ENCODE measurements around the gene KCNIP1. TPM values are rescaled to one million over a fixed set of nuclear protein-coding genes. Genes with fewer than 3 reads are reported as not detected.

KCNIP1 gene
- polyA plus RNA-seq, 1 donor from 2014 or later: 13.8 TPM

DNA sequence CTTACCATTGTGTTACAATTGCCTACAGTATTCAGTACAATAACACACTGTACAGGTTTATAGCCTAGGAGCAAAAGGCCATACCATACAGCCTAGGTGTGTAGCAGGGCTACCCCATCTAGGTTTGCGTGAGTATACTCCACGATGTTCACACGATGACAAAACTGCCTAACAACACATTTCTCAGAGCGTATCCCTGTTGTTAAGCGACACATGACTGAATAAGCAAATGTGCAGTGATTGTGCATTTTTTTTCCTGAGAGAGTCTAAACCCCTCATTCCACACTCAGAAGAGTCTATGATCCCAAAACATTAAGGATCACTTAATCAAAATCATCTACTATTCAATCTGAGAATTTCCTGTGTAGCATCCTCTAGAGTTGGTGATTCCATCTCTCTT is 211.3 kb downstream of the KCNIP1 start:
- Histone ChIP-seq H3K9ac (ENCODE audit: low read length) (no peak overlapping the region), H3K79me2 (replicated peaks; ENCODE audit: insufficient read depth, low read length) (no peaks in the 10 kb centered on the region), H4K20me1 (ENCODE audit: insufficient read depth) (no peaks in the 10 kb centered on the region), H3K4me2 (ENCODE audit: low read length) (no peak overlapping the region), H3K4me3 (ENCODE audit: low read length) (no peak overlapping the region), H3K9me3 (ENCODE audit: low read length) (no peaks in the 10 kb centered on the region), H3K36me3 (ENCODE audit: insufficient read depth, low read length) (no peaks in the 10 kb centered on the region), H3F3A (ENCODE audit: insufficient read depth, low read length, poor library complexity, severe bottlenecking) (no peaks in the 10 kb centered on the region), H3K27me3 (ENCODE audit: insufficient read depth, low read depth, low read length) (no peaks in the 10 kb centered on the region), H2AFZ (ENCODE audit: low read depth, low read length) (no peak overlapping the region), H3K9me2 (ENCODE audit: insufficient read depth, low read length) (no peaks in the 10 kb centered on the region), H3K27ac (ENCODE audit: low read length) (no peak overlapping the region)
- no peak for TF ChIP-seq MXI1 (conservative IDR thresholded peaks at IDR 0.05; ENCODE audit: poor library complexity, severe bottlenecking)
- no peak for TF ChIP-seq RAD21 (conservative IDR thresholded peaks at IDR 0.05)
- no peak for TF ChIP-seq EP300 (conservative IDR thresholded peaks at IDR 0.05; ENCODE audit: poor library complexity, severe bottlenecking)

DNA sequence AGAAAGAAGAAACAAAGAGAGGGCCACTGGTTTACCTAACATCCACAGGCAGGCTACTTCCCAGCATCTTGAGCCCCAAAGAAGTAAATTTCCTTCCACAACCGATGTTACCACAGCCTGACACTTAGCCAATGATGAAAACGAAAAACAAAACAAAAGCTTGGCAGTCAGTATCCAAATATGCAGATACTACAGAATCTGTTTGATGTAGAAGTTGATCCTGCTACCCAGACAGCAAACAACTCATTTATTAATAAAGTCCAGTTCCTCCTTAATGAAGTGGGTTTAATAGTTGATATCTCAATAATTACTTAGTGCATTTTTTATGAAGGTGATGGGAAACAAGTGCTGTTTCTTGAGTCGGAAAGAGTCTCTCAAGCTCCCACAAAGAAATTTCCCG is 212.6 kb downstream of the KCNIP1 start:
- H2AFZ ChIP-seq (ENCODE audit: low read depth, low read length): no peak overlapping the region
- TF ChIP-seq, protein P1, sequence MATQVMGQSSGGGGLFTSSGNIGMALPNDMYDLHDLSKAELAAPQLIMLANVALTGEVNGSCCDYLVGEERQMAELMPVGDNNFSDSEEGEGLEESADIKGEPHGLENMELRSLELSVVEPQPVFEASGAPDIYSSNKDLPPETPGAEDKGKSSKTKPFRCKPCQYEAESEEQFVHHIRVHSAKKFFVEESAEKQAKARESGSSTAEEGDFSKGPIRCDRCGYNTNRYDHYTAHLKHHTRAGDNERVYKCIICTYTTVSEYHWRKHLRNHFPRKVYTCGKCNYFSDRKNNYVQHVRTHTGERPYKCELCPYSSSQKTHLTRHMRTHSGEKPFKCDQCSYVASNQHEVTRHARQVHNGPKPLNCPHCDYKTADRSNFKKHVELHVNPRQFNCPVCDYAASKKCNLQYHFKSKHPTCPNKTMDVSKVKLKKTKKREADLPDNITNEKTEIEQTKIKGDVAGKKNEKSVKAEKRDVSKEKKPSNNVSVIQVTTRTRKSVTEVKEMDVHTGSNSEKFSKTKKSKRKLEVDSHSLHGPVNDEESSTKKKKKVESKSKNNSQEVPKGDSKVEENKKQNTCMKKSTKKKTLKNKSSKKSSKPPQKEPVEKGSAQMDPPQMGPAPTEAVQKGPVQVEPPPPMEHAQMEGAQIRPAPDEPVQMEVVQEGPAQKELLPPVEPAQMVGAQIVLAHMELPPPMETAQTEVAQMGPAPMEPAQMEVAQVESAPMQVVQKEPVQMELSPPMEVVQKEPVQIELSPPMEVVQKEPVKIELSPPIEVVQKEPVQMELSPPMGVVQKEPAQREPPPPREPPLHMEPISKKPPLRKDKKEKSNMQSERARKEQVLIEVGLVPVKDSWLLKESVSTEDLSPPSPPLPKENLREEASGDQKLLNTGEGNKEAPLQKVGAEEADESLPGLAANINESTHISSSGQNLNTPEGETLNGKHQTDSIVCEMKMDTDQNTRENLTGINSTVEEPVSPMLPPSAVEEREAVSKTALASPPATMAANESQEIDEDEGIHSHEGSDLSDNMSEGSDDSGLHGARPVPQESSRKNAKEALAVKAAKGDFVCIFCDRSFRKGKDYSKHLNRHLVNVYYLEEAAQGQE (IDR thresholded peaks at IDR 0.05; ENCODE audit: borderline replicate concordance): no peak
- TF ChIP-seq MXI1 (conservative IDR thresholded peaks at IDR 0.05; ENCODE audit: poor library complexity, severe bottlenecking): no peak
- TF ChIP-seq, protein P2, sequence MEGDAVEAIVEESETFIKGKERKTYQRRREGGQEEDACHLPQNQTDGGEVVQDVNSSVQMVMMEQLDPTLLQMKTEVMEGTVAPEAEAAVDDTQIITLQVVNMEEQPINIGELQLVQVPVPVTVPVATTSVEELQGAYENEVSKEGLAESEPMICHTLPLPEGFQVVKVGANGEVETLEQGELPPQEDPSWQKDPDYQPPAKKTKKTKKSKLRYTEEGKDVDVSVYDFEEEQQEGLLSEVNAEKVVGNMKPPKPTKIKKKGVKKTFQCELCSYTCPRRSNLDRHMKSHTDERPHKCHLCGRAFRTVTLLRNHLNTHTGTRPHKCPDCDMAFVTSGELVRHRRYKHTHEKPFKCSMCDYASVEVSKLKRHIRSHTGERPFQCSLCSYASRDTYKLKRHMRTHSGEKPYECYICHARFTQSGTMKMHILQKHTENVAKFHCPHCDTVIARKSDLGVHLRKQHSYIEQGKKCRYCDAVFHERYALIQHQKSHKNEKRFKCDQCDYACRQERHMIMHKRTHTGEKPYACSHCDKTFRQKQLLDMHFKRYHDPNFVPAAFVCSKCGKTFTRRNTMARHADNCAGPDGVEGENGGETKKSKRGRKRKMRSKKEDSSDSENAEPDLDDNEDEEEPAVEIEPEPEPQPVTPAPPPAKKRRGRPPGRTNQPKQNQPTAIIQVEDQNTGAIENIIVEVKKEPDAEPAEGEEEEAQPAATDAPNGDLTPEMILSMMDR (IDR thresholded peaks at IDR 0.05; ENCODE audit: poor library complexity, severe bottlenecking): no peak
- TF ChIP-seq RAD21 (conservative IDR thresholded peaks at IDR 0.05): no peak
- TF ChIP-seq EZH2 (IDR thresholded peaks at IDR 0.05; ENCODE audit: borderline replicate concordance, insufficient read depth, low read length, poor library complexity, severe bottlenecking): no peak
- no peak for TF ChIP-seq POLR2AphosphoS5 (IDR thresholded peaks at IDR 0.05)
- TF ChIP-seq SMC3 (conservative IDR thresholded peaks at IDR 0.05; ENCODE audit: poor library complexity): no peak
- no peak for TF ChIP-seq TAF1 (IDR thresholded peaks at IDR 0.05; ENCODE audit: low read depth)
- no peak for TF ChIP-seq EP300 (conservative IDR thresholded peaks at IDR 0.05; ENCODE audit: poor library complexity, severe bottlenecking)
- no peak overlapping the region for H3K4me2 ChIP-seq (ENCODE audit: low read length)
- no peaks in the 10 kb centered on the region for H3K9me3 ChIP-seq (ENCODE audit: low read length)
- no peaks in the 10 kb centered on the region for H3K79me2 ChIP-seq (replicated peaks; ENCODE audit: insufficient read depth, low read length)
- no peaks in the 10 kb centered on the region for H4K20me1 ChIP-seq (ENCODE audit: insufficient read depth)
- no peak overlapping the region for H3K4me3 ChIP-seq (ENCODE audit: low read length)
- no peaks in the 10 kb centered on the region for H3K27me3 ChIP-seq (ENCODE audit: insufficient read depth, low read depth, low read length)
- no peaks in the 10 kb centered on the region for H3K36me3 ChIP-seq (ENCODE audit: insufficient read depth, low read length)
- H3K9ac ChIP-seq (ENCODE audit: low read length): no peak overlapping the region
- H3F3A ChIP-seq (ENCODE audit: insufficient read depth, low read length, poor library complexity, severe bottlenecking): no peaks in the 10 kb centered on the region
- no peaks in the 10 kb centered on the region for H3K9me2 ChIP-seq (ENCODE audit: insufficient read depth, low read length)
- no peak overlapping the region for H3K27ac ChIP-seq (ENCODE audit: low read length)

- no peaks in the 10 kb centered on the region for H4K20me1 ChIP-seq (ENCODE audit: insufficient read depth)
- H3K27me3 ChIP-seq (ENCODE audit: insufficient read depth, low read depth, low read length): no peaks in the 10 kb centered on the region
- H3K27ac ChIP-seq (ENCODE audit: low read length): no peak overlapping the region
- H3K9me3 ChIP-seq (ENCODE audit: low read length): no peaks in the 10 kb centered on the region
- H3K4me2 ChIP-seq (ENCODE audit: low read length): no peak overlapping the region
- H2AFZ ChIP-seq (ENCODE audit: low read depth, low read length): no peak overlapping the region
- no peaks in the 10 kb centered on the region for H3K9me2 ChIP-seq (ENCODE audit: insufficient read depth, low read length)
- no peaks in the 10 kb centered on the region for H3F3A ChIP-seq (ENCODE audit: insufficient read depth, low read length, poor library complexity, severe bottlenecking)
- no peak overlapping the region for H3K9ac ChIP-seq (ENCODE audit: low read length)
- H3K4me3 ChIP-seq (ENCODE audit: low read length): no peak overlapping the region
- no peaks in the 10 kb centered on the region for H3K79me2 ChIP-seq (replicated peaks; ENCODE audit: insufficient read depth, low read length)
- no peaks in the 10 kb centered on the region for H3K36me3 ChIP-seq (ENCODE audit: insufficient read depth, low read length)
- TF ChIP-seq EZH2 (IDR thresholded peaks at IDR 0.05; ENCODE audit: borderline replicate concordance, insufficient read depth, low read length, poor library complexity, severe bottlenecking) (no peak), MXI1 (conservative IDR thresholded peaks at IDR 0.05; ENCODE audit: poor library complexity, severe bottlenecking) (no peak), POLR2AphosphoS5 (IDR thresholded peaks at IDR 0.05) (no peak), TAF1 (IDR thresholded peaks at IDR 0.05; ENCODE audit: low read depth) (no peak)
- TF ChIP-seq, protein P2 (IDR thresholded peaks at IDR 0.05; ENCODE audit: poor library complexity, severe bottlenecking): no peak
Observed at GRCh38 chr5:170719551-170719950, 215.7 kb downstream of the KCNIP1 start.
